Progenitor cell of endocrine pancreas (in vitro differentiated cells): ENCODE results near the gene ASB6. TPM values are rescaled to one million over a fixed set of nuclear protein-coding genes. Genes with fewer than 3 reads are reported as not detected.
"Not testable (repeated sequence)": the region's sequence is repeated elsewhere in the genome, so short reads cannot be mapped to it uniquely, and the experiment has no call there.

Experiments used
- DNase-seq: peaks from one replicate; pipeline ENCODE4 v3.0.0; 2021; ENCODE audit warnings: low spot score; ENCODE audit not compliant: unreplicated experiment
- H3K27ac Mint-ChIP-seq: 2 replicates; pipeline ENCODE4 v1.8.0; 2021; ENCODE audit warnings: mild to moderate bottlenecking, moderate library complexity, mixed read lengths
- H3K27me3 Mint-ChIP-seq: 2 replicates; pipeline ENCODE4 v1.8.0; 2021; ENCODE audit warnings: mixed read lengths
- H3K36me3 Mint-ChIP-seq: 2 replicates; pipeline ENCODE4 v1.8.0; 2022; ENCODE audit warnings: mixed read lengths; ENCODE audit not compliant: insufficient read depth
- H3K4me1 Mint-ChIP-seq: 2 replicates; pipeline ENCODE4 v1.8.0; 2021; ENCODE audit warnings: low read depth, mixed read lengths
- H3K4me3 Mint-ChIP-seq: 2 replicates; pipeline ENCODE4 v1.8.0; 2021; ENCODE audit warnings: low read depth, mild to moderate bottlenecking, moderate library complexity, mixed read lengths
- H3K9me3 Mint-ChIP-seq: 2 replicates; pipeline ENCODE4 v1.8.0; 2021; ENCODE audit warnings: low read depth, mixed read lengths
- CTCF ChIP-seq: fragments of 200-600 bp; sonication (generic); IDR thresholded peaks from one replicate; pipeline ENCODE4 v1.5.0; 2021; ENCODE audit warnings: antibody characterized with exemption, mild to moderate bottlenecking; ENCODE audit not compliant: unreplicated experiment
- total RNA-seq: library from RNA; stranded (reverse); gene quantifications from 2 replicates; pipeline ENCODE4 v1.2.1, GENCODE V29; 2021

Gene ASB6
- total RNA-seq, 1 donor from 2014 or later = 19.7 TPM

GRCh38 chr9:129597355-129598088, 44.4 kb downstream of the ASB6 start:
- no peaks in the 10 kb centered on the region for H3K9me3 Mint-ChIP-seq
- peak; percentile 50 for DNase-seq
- H3K4me1 Mint-ChIP-seq = peaks cover 24% of the 10 kb centered on the region
- TF ChIP-seq CTCF = no peak
- no peaks in the 10 kb centered on the region for H3K36me3 Mint-ChIP-seq
- peak overlapping the region; percentile 45 for H3K27ac Mint-ChIP-seq
- H3K4me3 Mint-ChIP-seq = peak overlapping the region; percentile 59
- peaks cover 8% of the 10 kb centered on the region for H3K27me3 Mint-ChIP-seq

- peaks cover 30% of the 10 kb centered on the region for H3K4me1 Mint-ChIP-seq
- no peaks in the 10 kb centered on the region for H3K36me3 Mint-ChIP-seq
- no peak for DNase-seq
- H3K27me3 Mint-ChIP-seq = peaks cover 8% of the 10 kb centered on the region
- H3K9me3 Mint-ChIP-seq = no peaks in the 10 kb centered on the region
- H3K27ac Mint-ChIP-seq = peak overlapping the region; percentile 96
- peak overlapping the region; percentile 78 for H3K4me3 Mint-ChIP-seq
- no peak for TF ChIP-seq CTCF
Measured at GRCh38 chr9:129596541-129597331, 45.2 kb downstream of the ASB6 start.

- H3K27ac Mint-ChIP-seq = no peak overlapping the region
- H3K4me1 Mint-ChIP-seq = peaks cover 31% of the 10 kb centered on the region
Measured at GRCh38 chr9:129595903-129596540, 45.9 kb downstream of the ASB6 start.

GRCh38 chr9:129595311-129595741, 46.6 kb downstream of the ASB6 start:
- H3K9me3 Mint-ChIP-seq = no peaks in the 10 kb centered on the region
- H3K27ac Mint-ChIP-seq = peak overlapping the region; percentile 46
- no peak overlapping the region for H3K4me3 Mint-ChIP-seq
- DNase-seq = no peak
- no peak for TF ChIP-seq CTCF
- peaks cover 31% of the 10 kb centered on the region for H3K4me1 Mint-ChIP-seq
- H3K27me3 Mint-ChIP-seq = peaks cover 11% of the 10 kb centered on the region
- H3K36me3 Mint-ChIP-seq = no peaks in the 10 kb centered on the region

More at GRCh38 chr9:129595903-129596540, 45.9 kb downstream of the ASB6 start:
- DNase-seq = no peak
- no peak for TF ChIP-seq CTCF
- Mint-ChIP-seq H3K27me3 (peaks cover 8% of the 10 kb centered on the region), H3K9me3 (no peaks in the 10 kb centered on the region), H3K4me3 (peak overlapping the region; percentile 78), H3K36me3 (no peaks in the 10 kb centered on the region)

- Mint-ChIP-seq H3K9me3 (no peaks in the 10 kb centered on the region), H3K36me3 (no peaks in the 10 kb centered on the region), H3K27me3 (peaks cover 15% of the 10 kb centered on the region), H3K27ac (no peak overlapping the region), H3K4me3 (no peak overlapping the region), H3K4me1 (peaks cover 31% of the 10 kb centered on the region)
- DNase-seq = no peak
- TF ChIP-seq CTCF = no peak
Measured at GRCh38 chr9:129594632-129595031, 47.3 kb downstream of the ASB6 start.

GRCh38 chr9:129592790-129593189, 49.2 kb downstream of the ASB6 start:
- not testable (repeated sequence) for H3K9me3 Mint-ChIP-seq, DNase-seq, H3K4me3 Mint-ChIP-seq, H3K36me3 Mint-ChIP-seq, H3K27ac Mint-ChIP-seq
- peaks cover 25% of the 10 kb centered on the region for H3K4me1 Mint-ChIP-seq
- H3K27me3 Mint-ChIP-seq = peaks cover 21% of the 10 kb centered on the region
